GM23248 (cell line): Measurements from ENCODE around the gene LSM5.

ENCODE experiments used
- EZH2 ChIP-seq: fragments of 200-600 bp; sonication (generic); IDR thresholded peaks from 2 replicates; pipeline ENCODE4 v1.6.1; 2018; ENCODE audit warnings: antibody characterized with exemption, mild to moderate bottlenecking; ENCODE audit not compliant: insufficient read depth, poor library complexity, severe bottlenecking
- EZH2phosphoT487 ChIP-seq: fragments of 200-600 bp; sonication (generic); IDR thresholded peaks from 2 replicates; pipeline ENCODE4 v1.6.1; 2018; ENCODE audit warnings: antibody characterized with exemption, moderate library complexity, mild to moderate bottlenecking, low read depth; ENCODE audit not compliant: insufficient read depth

- TF ChIP-seq EZH2 (no peak), EZH2phosphoT487 (no peak)
These were observed 28.5 kb upstream of the LSM5 start for GRCh38 chr7:32518534-32519140.
